ENCODE results near the gene SRGAP1. TPM values are rescaled to one million over a fixed set of nuclear protein-coding genes. Genes with fewer than 3 reads are reported as not detected.

SRGAP1 gene
- polyA plus RNA-seq, 1 donor from 2014 or later = 4.8 TPM

- TF ChIP-seq REST (IDR thresholded peaks at IDR 0.05; ENCODE audit: borderline replicate concordance) (no peak), MXI1 (conservative IDR thresholded peaks at IDR 0.05; ENCODE audit: poor library complexity, severe bottlenecking) (no peak)
These were observed 5.1 kb downstream of the SRGAP1 start (continued) for GRCh38 chr12:63849641-63850040.

- no peaks in the 10 kb centered on the region for H3K9me2 ChIP-seq (ENCODE audit: insufficient read depth, low read length)
- H2AFZ ChIP-seq (ENCODE audit: low read depth, low read length) = no peak overlapping the region
- no peaks in the 10 kb centered on the region for H4K20me1 ChIP-seq (ENCODE audit: insufficient read depth)
- no peaks in the 10 kb centered on the region for H3K27me3 ChIP-seq (ENCODE audit: insufficient read depth, low read depth, low read length)
- H3K9me3 ChIP-seq (ENCODE audit: low read length) = no peaks in the 10 kb centered on the region
- no peak overlapping the region for H3K9ac ChIP-seq (ENCODE audit: low read length)
- no peak overlapping the region for H3K27ac ChIP-seq (ENCODE audit: low read length)
- H3K4me3 ChIP-seq (ENCODE audit: low read length) = no peak overlapping the region
- H3K36me3 ChIP-seq (ENCODE audit: insufficient read depth, low read length) = no peaks in the 10 kb centered on the region
- TF ChIP-seq REST (IDR thresholded peaks at IDR 0.05; ENCODE audit: borderline replicate concordance) (no peak), CTCF (IDR thresholded peaks at IDR 0.05; ENCODE audit: poor library complexity, severe bottlenecking) (no peak), SMC3 (conservative IDR thresholded peaks at IDR 0.05; ENCODE audit: poor library complexity) (no peak), MXI1 (conservative IDR thresholded peaks at IDR 0.05; ENCODE audit: poor library complexity, severe bottlenecking) (no peak), EZH2 (IDR thresholded peaks at IDR 0.05; ENCODE audit: borderline replicate concordance, insufficient read depth, low read length, poor library complexity, severe bottlenecking) (no peak), RAD21 (conservative IDR thresholded peaks at IDR 0.05) (no peak), TAF1 (IDR thresholded peaks at IDR 0.05; ENCODE audit: low read depth) (no peak), POLR2AphosphoS5 (IDR thresholded peaks at IDR 0.05) (no peak), EP300 (conservative IDR thresholded peaks at IDR 0.05; ENCODE audit: poor library complexity, severe bottlenecking) (no peak)
- H3K79me2 ChIP-seq (replicated peaks; ENCODE audit: insufficient read depth, low read length) = peaks cover 48% of the 10 kb centered on the region
- H3K4me2 ChIP-seq (ENCODE audit: low read length) = no peak overlapping the region
- H3F3A ChIP-seq (ENCODE audit: insufficient read depth, low read length, poor library complexity, severe bottlenecking) = no peaks in the 10 kb centered on the region
These were observed 9.5 kb downstream of the SRGAP1 start for GRCh38 chr12:63853978-63854377.

Measured in neural cell (in vitro differentiated cells).